ENCODE measurements around the gene CISD3. TPM values are rescaled to one million over a fixed set of nuclear protein-coding genes. Genes with fewer than 3 reads are reported as not detected.

Gene CISD3
- total RNA-seq, 4 donors from 2014 or later: 3.7 to 7.8 (median 5.4) TPM

GRCh38 chr17:38713456-38714075 lies 16.6 kb upstream of the CISD3 start:
- DNase-seq (ENCODE audit: low spot score in 2 of 2): no peak
- intact Hi-C loops (cut with DNase I; ENCODE audit: low total_unique reads): no loop called here
- H3K4me3 ChIP-seq (ENCODE audit: low read depth, poor library complexity, severe bottlenecking): no peak overlapping the region
- 67% methylated on average over 11 of the region's 11 CpGs for WGBS, 2 donors
- TF ChIP-seq POLR2A (IDR thresholded peaks at IDR 0.05) (no peak), CTCF (IDR thresholded peaks at IDR 0.05) (no peak)

GRCh38 chr17:38715216-38715943 lies 14.8 kb upstream of the CISD3 start:
- no peak for TF ChIP-seq POLR2A (IDR thresholded peaks at IDR 0.05)
- no peak for TF ChIP-seq CTCF (IDR thresholded peaks at IDR 0.05)
- no peak overlapping the region for H3K4me3 ChIP-seq (ENCODE audit: low read depth, poor library complexity, severe bottlenecking)
- WGBS, 2 donors: 85% methylated on average over 9 of the region's 9 CpGs
- intact Hi-C loops (cut with DNase I; ENCODE audit: low total_unique reads): no loop called here
- DNase-seq (ENCODE audit: low spot score in 2 of 2): no peak

GRCh38 chr17:38716368-38717005 lies 13.7 kb upstream of the CISD3 start:
- DNase-seq (ENCODE audit: low spot score in 2 of 2): no peak
- 91 to 96% methylated on average over 18 of the region's 18 CpGs for WGBS, 2 donors
- intact Hi-C loops (cut with DNase I; ENCODE audit: low total_unique reads): no loop called here
- TF ChIP-seq POLR2A (IDR thresholded peaks at IDR 0.05): no peak
- no peak for TF ChIP-seq CTCF (IDR thresholded peaks at IDR 0.05)
- no peak overlapping the region for H3K4me3 ChIP-seq (ENCODE audit: low read depth, poor library complexity, severe bottlenecking)

- TF ChIP-seq CTCF (IDR thresholded peaks at IDR 0.05) (no peak), POLR2A (IDR thresholded peaks at IDR 0.05) (no peak)
- no peak for DNase-seq (ENCODE audit: low spot score in 2 of 2)
- intact Hi-C loops (cut with DNase I; ENCODE audit: low total_unique reads): no loop called here
- WGBS, 2 donors: 70 to 74% methylated on average over 12 of the region's 12 CpGs
- no peak overlapping the region for H3K4me3 ChIP-seq (ENCODE audit: low read depth, poor library complexity, severe bottlenecking)
Measured at GRCh38 chr17:38717139-38717745, 12.9 kb upstream of the CISD3 start.

- intact Hi-C loops (cut with DNase I; ENCODE audit: low total_unique reads): no loop called here
- no peak for TF ChIP-seq POLR2A (IDR thresholded peaks at IDR 0.05)
- TF ChIP-seq CTCF (IDR thresholded peaks at IDR 0.05): no peak
- no peak for DNase-seq (ENCODE audit: low spot score in 2 of 2)
- 72 to 82% methylated on average over 20 to 29 of the region's 29 CpGs for WGBS, 2 donors
- no peak overlapping the region for H3K4me3 ChIP-seq (ENCODE audit: low read depth, poor library complexity, severe bottlenecking)
Measured at GRCh38 chr17:38719289-38719942, 10.7 kb upstream of the CISD3 start.
